DOHH2 (cell line): ENCODE measurements around the gene MAPK4.
"Not testable (repeated sequence)": the region's sequence is repeated elsewhere in the genome, so short reads cannot be mapped to it uniquely, and the experiment has no call there.

Experiments used
- H3F3A ChIP-seq: fragments of 200-600 bp; sonication (generic), shearing (Covaris generic); 2 replicates; pipeline ENCODE4 v1.6.0; 2016; ENCODE audit warnings: antibody characterized with exemption, mild to moderate bottlenecking; ENCODE audit not compliant: control insufficient read depth, insufficient read depth
- H3K27ac ChIP-seq: fragments of 200-600 bp; sonication (generic); 2 replicates; pipeline ENCODE4 v1.5.1; 2014; ENCODE audit warnings: low read depth, mild to moderate bottlenecking, low read length, moderate library complexity
- H3K27me3 ChIP-seq: fragments of 200-600 bp; sonication (generic); 2 replicates; pipeline ENCODE4 v1.6.1; 2014; ENCODE audit warnings: mild to moderate bottlenecking, low read length, mixed read lengths; ENCODE audit not compliant: control insufficient read depth
- H3K36me3 ChIP-seq: fragments of 200-600 bp; sonication (generic); 2 replicates; pipeline ENCODE4 v1.6.1; 2014; ENCODE audit warnings: mild to moderate bottlenecking, low read length, moderate library complexity, mixed read lengths; ENCODE audit not compliant: control insufficient read depth
- H3K4me1 ChIP-seq: fragments of 200-600 bp; sonication (generic); 2 replicates; pipeline ENCODE4 v1.6.1; 2014; ENCODE audit warnings: mild to moderate bottlenecking, low read length, mixed read lengths; ENCODE audit not compliant: control insufficient read depth
- H3K4me2 ChIP-seq: fragments of 200-600 bp; sonication (generic); 2 replicates; pipeline ENCODE4 v1.6.0; 2014; ENCODE audit warnings: mild to moderate bottlenecking, low read length, moderate library complexity
- H3K4me3 ChIP-seq: fragments of 200-600 bp; sonication (generic); 2 replicates; pipeline ENCODE4 v1.5.1; 2014; ENCODE audit warnings: mild to moderate bottlenecking, low read length, mixed read lengths
- H3K79me2 ChIP-seq: fragments of 200-600 bp; sonication (generic); 2 replicates; pipeline ENCODE4 v1.6.1; 2014; ENCODE audit warnings: mild to moderate bottlenecking, low read length, mixed read lengths; ENCODE audit not compliant: control insufficient read depth
- H3K9me2 ChIP-seq: fragments of 200-600 bp; sonication (generic); replicated peaks from 2 replicates; pipeline ENCODE4 v1.6.1; 2014; ENCODE audit warnings: mild to moderate bottlenecking, low read length, mixed read lengths; ENCODE audit not compliant: control insufficient read depth
- H3K9me3 ChIP-seq: fragments of 200-600 bp; sonication (generic); 2 replicates; pipeline ENCODE4 v1.6.1; 2014; ENCODE audit warnings: antibody characterized with exemption, low read length, mixed read lengths; ENCODE audit not compliant: control insufficient read depth, insufficient read depth
- H4K20me1 ChIP-seq: fragments of 200-600 bp; sonication (generic); 2 replicates; pipeline ENCODE4 v1.6.0; 2014; ENCODE audit warnings: low read depth, mild to moderate bottlenecking, antibody characterized with exemption, low read length, moderate library complexity; ENCODE audit not compliant: control insufficient read depth, insufficient read depth
- CTCF ChIP-seq: fragments of 200-600 bp; sonication (generic); IDR thresholded peaks from one replicate; pipeline ENCODE4 v1.5.1; 2014; ENCODE audit warnings: antibody characterized with exemption, mild to moderate bottlenecking, low read depth, low read length; ENCODE audit not compliant: poor library complexity, severe bottlenecking
- EZH2phosphoT487 ChIP-seq: fragments of 200-600 bp; sonication (generic); IDR thresholded peaks from 2 replicates; pipeline ENCODE4 v1.6.1; 2017; ENCODE audit warnings: borderline replicate concordance, mild to moderate bottlenecking, antibody characterized with exemption, low read length, moderate library complexity, mixed read lengths

MAPK4 gene

GRCh38 chr18:50558948-50559751 is 737 bp upstream of the MAPK4 start:
- Histone ChIP-seq H3K36me3 (no peaks in the 10 kb centered on the region), H3K27me3 (no peaks in the 10 kb centered on the region), H3K9me2 (no peaks in the 10 kb centered on the region), H3F3A (no peaks in the 10 kb centered on the region), H3K9me3 (no peaks in the 10 kb centered on the region; the same call in 1 of the 2 replicates), H3K79me2 (no peaks in the 10 kb centered on the region), H3K4me3 (no peak overlapping the region), H3K4me1 (no peaks in the 10 kb centered on the region), H3K27ac (no peak overlapping the region), H3K4me2 (no peak overlapping the region), H4K20me1 (no peaks in the 10 kb centered on the region)
- TF ChIP-seq EZH2phosphoT487 (no peak), CTCF (no peak)

GRCh38 chr18:50560681-50561629 is 1.1 kb downstream of the MAPK4 start:
- H3F3A ChIP-seq: no peaks in the 10 kb centered on the region
- H3K27me3 ChIP-seq: no peaks in the 10 kb centered on the region
- H3K79me2 ChIP-seq: no peaks in the 10 kb centered on the region
- TF ChIP-seq EZH2phosphoT487: no peak
- no peak overlapping the region for H3K4me2 ChIP-seq
- H3K9me2 ChIP-seq: no peaks in the 10 kb centered on the region
- no peaks in the 10 kb centered on the region for H4K20me1 ChIP-seq
- H3K27ac ChIP-seq: no peak overlapping the region
- H3K9me3 ChIP-seq: no peaks in the 10 kb centered on the region; the same call in 1 of the 2 replicates
- no peak overlapping the region for H3K4me3 ChIP-seq
- H3K4me1 ChIP-seq: no peaks in the 10 kb centered on the region
- no peaks in the 10 kb centered on the region for H3K36me3 ChIP-seq

GRCh38 chr18:50562258-50562657 is 2.4 kb downstream of the MAPK4 start:
- not testable (repeated sequence) for H3F3A ChIP-seq, H3K27ac ChIP-seq, H3K79me2 ChIP-seq, H3K27me3 ChIP-seq, H4K20me1 ChIP-seq, H3K4me2 ChIP-seq, H3K9me3 ChIP-seq, H3K4me3 ChIP-seq, H3K9me2 ChIP-seq, H3K4me1 ChIP-seq, H3K36me3 ChIP-seq

GRCh38 chr18:50562686-50563085 is 2.8 kb downstream of the MAPK4 start:
- no peaks in the 10 kb centered on the region for H3K79me2 ChIP-seq
- H3K4me1 ChIP-seq: no peaks in the 10 kb centered on the region
- H3K27ac ChIP-seq: no peak overlapping the region
- no peaks in the 10 kb centered on the region for H4K20me1 ChIP-seq
- no peak overlapping the region for H3K4me3 ChIP-seq
- no peaks in the 10 kb centered on the region for H3F3A ChIP-seq
- H3K27me3 ChIP-seq: no peaks in the 10 kb centered on the region
- no peaks in the 10 kb centered on the region for H3K9me2 ChIP-seq
- H3K4me2 ChIP-seq: no peak overlapping the region
- no peaks in the 10 kb centered on the region; the same call in 1 of the 2 replicates for H3K9me3 ChIP-seq
- TF ChIP-seq EZH2phosphoT487 (no peak), CTCF (no peak)
- H3K36me3 ChIP-seq: no peaks in the 10 kb centered on the region
